SU-DHL-6 (cell line): ENCODE measurements around the gene KMT2A.

Experiments used
- H2AFZ ChIP-seq: fragments of 200-600 bp; sonication (generic); 2 replicates; pipeline ENCODE4 v1.6.1; 2014; ENCODE audit warnings: low read depth, mild to moderate bottlenecking, moderate library complexity, mixed read lengths, antibody characterized with exemption, low read length; ENCODE audit not compliant: severe bottlenecking
- H3F3A ChIP-seq: fragments of 200-600 bp; shearing (Covaris generic); 2 replicates; pipeline ENCODE4 v1.6.0; 2016; ENCODE audit warnings: antibody characterized with exemption, mild to moderate bottlenecking; ENCODE audit not compliant: insufficient read depth
- H3K27ac ChIP-seq: fragments of 200-600 bp; sonication (generic); 2 replicates; pipeline ENCODE4 v1.5.1; 2016; ENCODE audit warnings: low read depth, mild to moderate bottlenecking, low read length, moderate library complexity, mixed read lengths
- H3K27me3 ChIP-seq: fragments of 200-600 bp; sonication (generic), shearing (Covaris generic); 2 replicates; pipeline ENCODE4 v1.6.0; 2014; ENCODE audit warnings: mild to moderate bottlenecking, low read length
- H3K36me3 ChIP-seq: fragments of 200-600 bp; sonication (generic); 2 replicates; pipeline ENCODE4 v1.6.1; 2014; ENCODE audit warnings: mild to moderate bottlenecking, low read length, mixed read lengths
- H3K4me2 ChIP-seq: fragments of 300-600, 200-600 bp; shearing (Covaris generic), sonication (generic); 2 replicates; pipeline ENCODE4 v1.6.0; 2014; ENCODE audit warnings: low read length, low read depth, mild to moderate bottlenecking; ENCODE audit not compliant: poor library complexity, severe bottlenecking
- H3K4me3 ChIP-seq: fragments of 200-600 bp; sonication (generic); 2 replicates; pipeline ENCODE4 v1.5.1; 2014; ENCODE audit warnings: antibody characterized with exemption, low read length, mild to moderate bottlenecking, mixed read lengths; ENCODE audit not compliant: insufficient read depth, poor library complexity, severe bottlenecking
- H3K79me2 ChIP-seq: fragments of 200-600 bp; sonication (generic); 2 replicates; pipeline ENCODE4 v1.6.1; 2014; ENCODE audit warnings: mild to moderate bottlenecking, low read length, moderate library complexity; ENCODE audit not compliant: insufficient read depth
- H3K9ac ChIP-seq: fragments of 200-600 bp; sonication (generic); 2 replicates; pipeline ENCODE4 v1.7.0; 2014; ENCODE audit warnings: mild to moderate bottlenecking, low read length
- H3K9me2 ChIP-seq: fragments of 200-600 bp; sonication (generic); replicated peaks from 2 replicates; pipeline ENCODE4 v1.6.1; 2014; ENCODE audit warnings: low read length; ENCODE audit not compliant: insufficient read depth
- H3K9me3 ChIP-seq: fragments of 200-600 bp; sonication (generic); 2 replicates; pipeline ENCODE4 v1.6.1; 2014; ENCODE audit warnings: low read length, mixed read lengths; ENCODE audit not compliant: insufficient read depth
- H4K20me1 ChIP-seq: fragments of 200-600 bp; sonication (generic); 2 replicates; pipeline ENCODE4 v1.6.1; 2014; ENCODE audit warnings: low read depth, mild to moderate bottlenecking, antibody characterized with exemption, low read length, moderate library complexity, mixed read lengths
- EZH2phosphoT487 ChIP-seq: fragments of 200-600 bp; sonication (generic), shearing (Covaris generic); conservative IDR thresholded peaks from 2 replicates; pipeline ENCODE4 v1.6.1; 2018; ENCODE audit warnings: mild to moderate bottlenecking, antibody characterized with exemption, low read length, moderate library complexity, mixed read lengths
- TF ChIP-seq, protein P1 (sequence below): fragments of 200-600 bp; sonication (generic); IDR thresholded peaks from one replicate; pipeline ENCODE4 v1.5.1; 2017; ENCODE audit warnings: antibody characterized with exemption, mild to moderate bottlenecking, low read length, moderate library complexity; ENCODE audit not compliant: insufficient read depth, poor library complexity, severe bottlenecking

KMT2A gene

DNA sequence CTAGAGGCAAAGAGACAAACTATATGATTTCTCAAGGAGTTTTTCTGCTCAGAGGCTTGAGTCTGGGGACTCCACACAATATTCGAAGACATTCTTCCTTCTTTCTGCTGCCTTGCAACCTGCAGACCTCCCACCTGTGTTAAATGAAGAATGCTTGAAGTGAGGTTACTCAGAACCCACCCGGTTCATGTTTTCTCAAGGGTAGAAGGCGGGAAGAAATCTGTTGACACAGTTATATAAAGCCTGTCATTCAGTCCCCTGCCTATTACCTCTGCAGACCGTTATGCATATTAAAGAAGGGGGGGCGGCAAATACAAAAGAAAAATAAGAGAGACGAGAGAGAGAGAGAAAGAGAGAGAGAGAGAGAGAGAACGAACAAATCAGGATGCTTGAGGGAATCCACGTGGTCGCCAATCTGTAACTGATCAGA lies 2.2 kb upstream of the KMT2A start:
- H3K4me2 ChIP-seq = peak overlapping the region; percentile 86
- no peak overlapping the region for H3K27ac ChIP-seq
- H3K9me2 ChIP-seq = no peaks in the 10 kb centered on the region
- peak overlapping the region; percentile 78 for H2AFZ ChIP-seq
- H3K9me3 ChIP-seq = no peaks in the 10 kb centered on the region
- peaks cover 2% of the 10 kb centered on the region; the same call in 1 of the 2 replicates for H3K36me3 ChIP-seq
- H3K79me2 ChIP-seq = peaks cover 26% of the 10 kb centered on the region
- no peaks in the 10 kb centered on the region for H3K27me3 ChIP-seq
- H4K20me1 ChIP-seq = peaks cover 4% of the 10 kb centered on the region
- H3K4me3 ChIP-seq = peak overlapping the region; percentile 81
- TF ChIP-seq, protein P1, sequence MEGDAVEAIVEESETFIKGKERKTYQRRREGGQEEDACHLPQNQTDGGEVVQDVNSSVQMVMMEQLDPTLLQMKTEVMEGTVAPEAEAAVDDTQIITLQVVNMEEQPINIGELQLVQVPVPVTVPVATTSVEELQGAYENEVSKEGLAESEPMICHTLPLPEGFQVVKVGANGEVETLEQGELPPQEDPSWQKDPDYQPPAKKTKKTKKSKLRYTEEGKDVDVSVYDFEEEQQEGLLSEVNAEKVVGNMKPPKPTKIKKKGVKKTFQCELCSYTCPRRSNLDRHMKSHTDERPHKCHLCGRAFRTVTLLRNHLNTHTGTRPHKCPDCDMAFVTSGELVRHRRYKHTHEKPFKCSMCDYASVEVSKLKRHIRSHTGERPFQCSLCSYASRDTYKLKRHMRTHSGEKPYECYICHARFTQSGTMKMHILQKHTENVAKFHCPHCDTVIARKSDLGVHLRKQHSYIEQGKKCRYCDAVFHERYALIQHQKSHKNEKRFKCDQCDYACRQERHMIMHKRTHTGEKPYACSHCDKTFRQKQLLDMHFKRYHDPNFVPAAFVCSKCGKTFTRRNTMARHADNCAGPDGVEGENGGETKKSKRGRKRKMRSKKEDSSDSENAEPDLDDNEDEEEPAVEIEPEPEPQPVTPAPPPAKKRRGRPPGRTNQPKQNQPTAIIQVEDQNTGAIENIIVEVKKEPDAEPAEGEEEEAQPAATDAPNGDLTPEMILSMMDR = no peak
- no peak for TF ChIP-seq EZH2phosphoT487
- H3K9ac ChIP-seq = peak overlapping the region; percentile 92
- peaks cover 15% of the 10 kb centered on the region; the same call in 1 of the 2 replicates for H3F3A ChIP-seq

DNA sequence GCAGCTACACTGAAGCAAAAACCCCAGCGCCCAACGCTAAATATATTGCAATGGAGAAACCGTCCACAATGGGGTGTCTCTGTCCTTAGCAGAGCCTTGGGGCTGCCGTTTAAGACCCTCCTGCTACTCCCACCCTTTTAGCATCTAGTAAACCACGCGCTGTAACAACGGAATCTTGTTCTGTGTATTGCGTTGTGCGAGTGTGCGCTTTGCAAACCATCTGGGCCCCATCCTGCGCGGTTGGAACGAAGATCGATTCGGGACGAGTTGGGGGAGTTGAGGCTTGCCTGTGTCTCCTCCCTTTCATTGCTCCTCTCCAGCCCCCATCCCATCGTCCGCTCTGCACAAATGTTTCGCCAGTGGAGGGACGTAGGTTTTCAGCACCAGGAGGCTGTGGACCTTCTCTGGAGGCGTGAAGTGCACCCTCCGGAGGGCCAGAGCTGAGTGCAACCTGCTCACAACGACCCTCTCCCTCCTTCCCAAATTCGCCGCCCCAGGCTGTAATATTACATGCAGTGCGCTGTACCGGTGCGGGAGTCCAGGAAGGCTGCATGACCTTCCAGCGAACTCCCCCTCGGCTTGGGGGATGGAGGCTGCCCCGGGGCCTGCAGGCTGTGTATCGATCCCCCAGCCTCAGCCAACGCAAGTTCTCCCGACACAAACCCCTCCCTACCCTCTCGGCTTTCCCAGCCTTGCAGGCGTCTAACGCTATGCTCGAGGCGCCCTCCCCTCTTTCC lies 1.6 kb upstream of the KMT2A start:
- peak overlapping the region; percentile 86 for H3K4me2 ChIP-seq
- peak overlapping the region; percentile 92 for H3K9ac ChIP-seq
- H3K27ac ChIP-seq = peak overlapping the region; percentile 91
- H3K36me3 ChIP-seq = peaks cover 7% of the 10 kb centered on the region; the same call in 1 of the 2 replicates
- H4K20me1 ChIP-seq = peaks cover 10% of the 10 kb centered on the region
- H3K4me3 ChIP-seq = peak overlapping the region; percentile 81
- peaks cover 32% of the 10 kb centered on the region for H3K79me2 ChIP-seq
- H3K9me3 ChIP-seq = no peaks in the 10 kb centered on the region
- H2AFZ ChIP-seq = peak overlapping the region; percentile 78
- TF ChIP-seq, protein P1 = no peak
- no peak for TF ChIP-seq EZH2phosphoT487
- no peaks in the 10 kb centered on the region for H3K27me3 ChIP-seq
- H3F3A ChIP-seq = peaks cover 15% of the 10 kb centered on the region; the same call in 1 of the 2 replicates
- no peaks in the 10 kb centered on the region for H3K9me2 ChIP-seq

DNA sequence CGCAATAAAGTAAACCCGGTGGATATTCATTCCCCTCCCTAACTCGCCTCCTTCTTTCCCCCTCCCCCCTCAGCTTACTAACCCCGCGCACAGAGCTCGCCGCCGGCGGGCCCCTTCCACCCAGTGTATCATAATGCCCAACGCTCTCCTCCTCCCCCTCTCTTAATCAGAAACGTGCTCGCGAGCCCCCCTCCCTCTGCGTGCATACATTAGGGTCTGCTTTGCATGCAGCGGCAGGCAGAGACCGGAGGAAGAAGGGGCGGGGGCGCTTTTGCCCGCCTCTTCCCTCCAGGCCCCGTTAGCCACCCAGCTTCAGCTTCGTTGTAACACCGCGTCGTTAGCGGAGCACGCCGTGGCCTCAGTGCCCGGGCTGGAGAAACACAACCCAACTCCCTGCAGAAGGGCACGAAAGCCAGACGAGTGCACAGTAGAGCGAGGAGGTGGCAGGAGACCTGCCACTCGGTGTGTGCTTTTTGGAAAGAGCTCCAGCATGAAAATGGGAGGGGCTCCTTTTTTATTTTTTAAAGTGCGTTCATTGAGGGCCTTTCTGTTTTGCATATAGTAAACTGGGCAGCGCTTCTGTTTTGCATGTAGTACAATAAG lies 901 bp upstream of the KMT2A start:
- Histone ChIP-seq H3K9me3 (no peaks in the 10 kb centered on the region), H3K4me3 (peak overlapping the region; percentile 81), H3K27me3 (no peaks in the 10 kb centered on the region), H2AFZ (peak overlapping the region; percentile 78), H3K36me3 (peaks cover 11% of the 10 kb centered on the region; the same call in 1 of the 2 replicates), H3K79me2 (peaks cover 38% of the 10 kb centered on the region), H3K4me2 (peak overlapping the region; percentile 86), H3K9ac (peak overlapping the region; percentile 92), H3K27ac (peak overlapping the region; percentile 91), H3K9me2 (no peaks in the 10 kb centered on the region), H3F3A (peaks cover 15% of the 10 kb centered on the region; the same call in 1 of the 2 replicates), H4K20me1 (peaks cover 13% of the 10 kb centered on the region)
- no peak for TF ChIP-seq EZH2phosphoT487
